Left forelimb (tissue), 1 donor: Measurements from ENCODE around the gene PALM.
A peak's percentile ranks its signal among the peaks of the same experiment; 100 is the strongest.
"Not testable (repeated sequence)": the region's sequence is repeated elsewhere in the genome, so short reads cannot be mapped to it uniquely, and the experiment has no call there.

Source experiments
- DNase-seq: peaks from one replicate; pipeline ENCODE4 v3.0.0-alpha.2; 2018; ENCODE audit warnings: low spot score

PALM gene

GRCh38 chr19:678791-679388 is 29.8 kb upstream of the PALM start:
- DNase-seq = no peak

GRCh38 chr19:679418-680286 is 29.1 kb upstream of the PALM start:
- DNase-seq = peak; percentile 87

GRCh38 chr19:680287-681028 is 28.3 kb upstream of the PALM start:
- DNase-seq = peak; percentile 100

GRCh38 chr19:681029-682019 is 27.4 kb upstream of the PALM start:
- no peak for DNase-seq

GRCh38 chr19:682678-683320 is 25.9 kb upstream of the PALM start:
- no peak for DNase-seq

GRCh38 chr19:685454-685931 is 23.2 kb upstream of the PALM start:
- no peak for DNase-seq

GRCh38 chr19:686589-687297 is 22.0 kb upstream of the PALM start:
- no peak for DNase-seq

- no peak for DNase-seq
Measured at GRCh38 chr19:687569-688166, 21.1 kb upstream of the PALM start.

- DNase-seq = no peak
Measured at GRCh38 chr19:688214-688613, 20.5 kb upstream of the PALM start.

GRCh38 chr19:688992-689391 is 19.7 kb upstream of the PALM start:
- DNase-seq = no peak

- DNase-seq = no peak
Measured at GRCh38 chr19:690203-690602, 18.5 kb upstream of the PALM start.

- DNase-seq = no peak
Measured at GRCh38 chr19:694481-695351, 14.0 kb upstream of the PALM start.

GRCh38 chr19:695352-695949 is 13.3 kb upstream of the PALM start, which contains the start of gene PRSS57:
PRSS57 (minus strand) TSS chr19:695452; CDS start chr19:695430, 22 bp downstream.
- DNase-seq = no peak

- DNase-seq = not testable (repeated sequence)
Measured at GRCh38 chr19:698529-698928, 10.2 kb upstream of the PALM start.

- DNase-seq = not testable (repeated sequence)
Measured at GRCh38 chr19:699885-700284, 8.8 kb upstream of the PALM start.

GRCh38 chr19:702847-703246 is 5.9 kb upstream of the PALM start:
- not testable (repeated sequence) for DNase-seq

- no peak for DNase-seq
Measured at GRCh38 chr19:703329-703650, 5.4 kb upstream of the PALM start.

- DNase-seq = peak; percentile 75
Measured at GRCh38 chr19:703651-704446, 4.9 kb upstream of the PALM start.
